Stimulated activated CD8-positive, alpha-beta memory T cell treated with anti-CD3 and anti-CD28 coated beads, Interleukin-2, amount 100 ng/mL, for 1 hour (primary cell): ENCODE data around the gene SSNA1.

ENCODE experiments used
- DNase-seq, 2 donors: peaks; one replicate each; pipeline ENCODE4 v3.0.0-alpha.2; 2020; ENCODE audit warnings: low read depth in 2 of 2

Gene SSNA1

GRCh38 chr9:137152844-137153405, 35.6 kb upstream of the SSNA1 start:
- DNase-seq: no peak

GRCh38 chr9:137156567-137157375, 31.7 kb upstream of the SSNA1 start:
- DNase-seq: peak; percentile 14 to 37

GRCh38 chr9:137157618-137158415, 30.7 kb upstream of the SSNA1 start:
- DNase-seq: no peak

GRCh38 chr9:137158625-137159024, 29.9 kb upstream of the SSNA1 start:
- no peak for DNase-seq

GRCh38 chr9:137159105-137160053, 29.1 kb upstream of the SSNA1 start:
- no peak for DNase-seq

- no peak for DNase-seq
Observed at GRCh38 chr9:137160054-137160425, 28.4 kb upstream of the SSNA1 start.

- no peak for DNase-seq
Observed at GRCh38 chr9:137160716-137161557, 27.5 kb upstream of the SSNA1 start.

GRCh38 chr9:137161558-137162486, 26.7 kb upstream of the SSNA1 start:
- no peak for DNase-seq

- DNase-seq: no peak
Observed at GRCh38 chr9:137162505-137163364, 25.7 kb upstream of the SSNA1 start.

GRCh38 chr9:137163365-137163715, 25.1 kb upstream of the SSNA1 start:
- DNase-seq: no peak

GRCh38 chr9:137163805-137164204, 24.7 kb upstream of the SSNA1 start:
- no peak for DNase-seq

GRCh38 chr9:137164370-137165249, 23.9 kb upstream of the SSNA1 start:
- no peak for DNase-seq

GRCh38 chr9:137165250-137165836, 23.1 kb upstream of the SSNA1 start:
- DNase-seq: no peak

GRCh38 chr9:137166380-137167229, 21.9 kb upstream of the SSNA1 start:
- no peak for DNase-seq

- DNase-seq: no peak
Observed at GRCh38 chr9:137167277-137167746, 21.2 kb upstream of the SSNA1 start.
